Endothelial cell of coronary artery (primary cell): Measurements from ENCODE around the gene TAGLN3. TPM values are rescaled to one million over a fixed set of nuclear protein-coding genes. Genes with fewer than 3 reads are reported as not detected.

Experiments used
- total RNA-seq: library from RNA; depleted of rRNA; stranded (reverse); fragments of >200 nt; gene quantifications from 2 replicates; pipeline ENCODE4 v1.2.3, GENCODE V29; 2014

Gene TAGLN3
- total RNA-seq, result not detected in 2 replicates

GRCh38 chr3:111998636-111999483, at the start of gene TAGLN3:
TAGLN3 (plus strand) TSS chr3:111998922; CDS start chr3:111999423, 501 bp downstream.

GRCh38 chr3:111978583-111979433, 19.9 kb upstream of the TAGLN3 start, which contains the start of gene ABHD10:
ABHD10 (plus strand) TSS chr3:111979026; CDS start chr3:111979062, 36 bp downstream.

GRCh38 chr3:112034436-112034835, 35.7 kb downstream of the TAGLN3 start, which contains the start of gene TMPRSS7:
TMPRSS7 (plus strand) TSS chr3:112034736; CDS start chr3:112034846, 110 bp downstream.

Other genes starting within 250 kb of the TAGLN3 start
- 52.7 and 93.5 TPM in 2 replicates for gene PHLDB2, start 139.7 kb upstream of the TAGLN3 start, total RNA-seq
- 27.9 and 30.2 TPM in 2 replicates for gene ABHD10, start 19.9 kb upstream of the TAGLN3 start, total RNA-seq
- not detected in 2 replicates for gene TMPRSS7, start 35.8 kb downstream of the TAGLN3 start, total RNA-seq
- gene C3orf52, start 87.5 kb downstream of the TAGLN3 start, total RNA-seq, result 3.8 and 4.2 TPM in 2 replicates
- gene GCSAM, start 134.3 kb downstream of the TAGLN3 start, total RNA-seq, result not detected in 2 replicates